Stimulated activated CD8-positive, alpha-beta memory T cell treated with anti-CD3 and anti-CD28 coated beads, Interleukin-12 subunit alpha, Interleukin-12 subunit beta, amount 100 ng/mL, for 4 hours (primary cell): ENCODE data around the gene TFG.

Experiments
- DNase-seq: peaks from one replicate; pipeline ENCODE4 v3.0.0-alpha.2; 2020; ENCODE audit warnings: low read depth

Gene TFG

DNA sequence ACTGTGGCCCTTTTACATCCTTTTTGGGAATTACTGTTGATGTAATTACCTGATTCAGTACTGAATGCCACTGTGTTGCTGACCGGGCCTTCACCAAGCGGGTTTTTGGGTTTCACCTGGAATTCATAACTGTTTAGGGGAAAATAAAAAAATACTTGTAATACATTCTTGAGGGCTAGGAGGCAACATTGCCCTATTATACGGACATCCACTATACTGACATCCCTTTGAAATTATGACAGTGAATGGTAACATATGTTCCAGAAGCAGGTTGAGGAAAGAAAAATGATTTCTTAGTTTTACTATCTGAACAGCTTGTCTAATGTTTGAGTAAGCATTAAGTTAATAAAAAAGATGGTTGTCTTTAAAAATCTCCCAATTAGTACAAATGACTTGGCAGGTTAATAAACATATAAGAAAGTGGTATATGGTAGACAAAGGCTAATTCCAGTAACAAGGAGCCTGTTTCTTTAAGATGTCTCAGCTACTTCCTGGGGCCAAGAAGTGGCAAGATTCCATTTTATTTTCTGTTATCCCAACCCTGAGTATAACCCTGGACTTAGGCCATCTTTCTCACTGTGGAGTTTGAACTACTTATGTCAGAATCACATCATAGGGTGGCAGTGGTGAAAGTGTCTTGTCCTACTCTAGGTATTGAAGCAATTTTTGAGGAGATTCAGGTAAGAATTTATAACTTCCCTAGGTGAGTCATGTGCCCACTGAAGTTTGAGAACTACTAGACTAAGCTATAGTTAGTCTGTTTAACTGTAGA lies 45.5 kb downstream of the TFG start:
- no peak for DNase-seq

DNA sequence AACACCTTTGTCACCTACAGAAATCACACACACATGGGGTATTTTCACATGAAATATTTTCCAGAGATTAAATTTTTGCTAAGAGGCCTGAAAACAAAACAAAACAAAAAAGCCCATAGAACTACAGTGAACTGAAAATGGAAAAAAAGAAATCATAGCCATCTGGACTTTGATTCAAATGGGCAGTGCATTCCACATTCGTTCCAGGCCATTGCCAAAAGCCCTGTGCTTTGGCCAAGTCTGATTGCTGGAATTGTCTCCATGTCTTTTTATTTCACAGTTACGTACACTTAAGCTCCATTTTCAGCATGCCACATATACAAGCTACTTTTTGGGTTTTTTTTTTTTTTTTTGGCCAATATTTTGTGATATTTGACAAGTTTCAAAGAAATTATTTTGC lies 47.1 kb downstream of the TFG start:
- DNase-seq = no peak

DNA sequence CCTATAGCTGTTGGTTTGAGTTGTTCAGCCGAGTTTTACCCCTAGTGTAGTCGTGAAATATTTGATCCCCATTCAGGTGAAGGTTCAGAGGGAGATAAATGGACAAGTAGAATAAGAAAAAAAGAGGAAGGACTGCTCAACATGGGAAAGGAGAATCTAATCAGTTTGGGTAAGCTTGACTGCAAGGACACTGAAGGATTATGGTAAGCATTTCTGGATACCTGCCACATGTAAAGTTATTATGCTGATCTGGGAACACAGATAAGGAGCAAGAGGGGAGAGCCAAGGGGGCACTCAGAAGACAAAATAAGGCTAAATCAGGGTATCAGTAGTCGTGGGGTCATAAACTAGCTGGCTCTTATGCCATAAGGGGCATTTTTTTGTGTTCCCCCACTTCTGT lies 49.9 kb downstream of the TFG start:
- DNase-seq = no peak

DNA sequence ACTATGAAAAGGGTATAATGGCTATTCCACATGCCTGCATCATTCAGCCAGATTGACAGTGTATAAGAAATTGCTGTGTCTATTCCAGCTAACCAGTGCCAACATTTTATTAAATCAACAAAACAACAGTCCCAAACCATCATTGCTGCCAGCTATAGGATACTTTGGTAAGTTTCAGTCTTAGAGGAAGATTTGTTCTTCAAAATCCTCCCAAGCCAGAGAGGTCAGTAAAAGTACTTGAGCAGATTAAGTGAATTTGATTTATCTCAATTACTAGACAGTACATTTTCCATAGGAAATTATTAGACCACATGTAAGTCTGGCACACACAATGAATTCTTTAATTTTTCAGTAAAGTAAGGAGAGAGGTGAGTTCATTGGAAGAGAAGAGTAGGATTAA lies 50.7 kb downstream of the TFG start:
- DNase-seq = no peak

DNA sequence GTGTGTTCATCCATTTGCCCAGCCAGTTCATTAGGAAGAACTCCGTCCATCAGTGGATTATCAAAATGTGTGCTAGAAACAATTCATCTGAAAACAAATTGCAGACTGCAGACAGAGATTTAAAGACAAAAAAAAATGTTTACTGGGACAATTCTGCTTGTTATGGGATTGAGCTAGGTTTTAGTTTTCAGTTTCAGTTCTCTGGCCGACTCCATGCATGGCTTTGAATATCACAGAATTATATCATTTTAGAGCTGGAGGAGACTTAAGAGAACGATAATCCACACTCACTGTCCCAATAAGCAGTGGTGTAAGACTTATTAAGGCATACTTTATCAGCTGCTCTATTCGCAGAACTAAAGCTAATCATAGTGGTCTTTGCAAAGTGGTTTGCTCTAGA lies 51.1 kb downstream of the TFG start:
- no peak for DNase-seq

DNA sequence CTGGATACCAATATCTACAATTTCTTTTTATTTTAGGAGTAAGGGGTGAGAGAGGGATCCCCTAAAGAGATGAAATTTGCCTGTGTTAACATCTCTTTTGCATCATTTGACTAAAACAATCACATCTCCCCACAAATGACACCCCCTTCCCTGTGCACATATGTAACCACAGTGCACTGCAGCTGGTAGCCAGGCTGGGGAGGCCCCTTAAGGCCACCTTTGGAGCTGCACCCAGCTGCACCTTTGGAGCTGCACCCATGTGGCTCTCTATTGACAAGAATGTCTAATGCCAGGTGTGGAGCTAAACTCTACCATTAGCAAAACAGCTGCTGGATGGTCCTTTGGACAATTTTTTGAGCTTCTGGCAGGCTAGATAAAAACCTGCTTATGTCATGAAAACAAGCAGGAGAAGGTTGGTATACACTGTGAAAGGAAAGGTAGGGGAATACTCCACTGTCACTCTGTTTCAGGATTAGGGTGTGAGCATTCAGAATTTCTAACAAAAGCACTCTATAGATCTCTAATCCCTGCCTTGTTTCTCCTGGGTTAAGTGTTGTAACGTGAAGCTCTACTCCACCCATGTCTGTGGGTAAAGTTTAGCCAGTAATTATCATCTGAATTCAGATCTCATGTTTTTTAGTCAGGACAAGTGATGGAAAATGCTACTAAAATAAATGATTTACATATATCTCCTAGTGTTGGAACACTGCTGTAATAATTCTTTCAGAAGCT lies 52.1 kb downstream of the TFG start:
- DNase-seq = no peak

DNA sequence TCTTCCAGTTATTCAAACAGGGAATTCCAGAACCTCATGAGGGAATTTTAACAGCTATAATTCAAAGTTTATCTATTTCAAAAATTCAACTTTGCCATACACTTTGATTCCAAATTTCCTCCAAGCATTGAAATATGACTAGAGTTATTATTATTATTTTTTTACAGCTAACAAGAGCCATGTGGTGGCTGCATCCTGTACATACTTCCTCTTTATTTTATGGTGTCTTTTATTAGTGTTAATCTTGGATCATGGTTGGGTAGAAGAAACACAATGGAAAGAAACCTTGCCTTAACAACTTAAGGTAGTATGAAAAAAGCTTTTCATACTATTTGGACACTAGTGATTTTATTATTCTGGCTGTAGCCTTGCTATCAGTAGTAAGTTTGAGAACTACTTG lies 52.7 kb downstream of the TFG start:
- DNase-seq = no peak

DNA sequence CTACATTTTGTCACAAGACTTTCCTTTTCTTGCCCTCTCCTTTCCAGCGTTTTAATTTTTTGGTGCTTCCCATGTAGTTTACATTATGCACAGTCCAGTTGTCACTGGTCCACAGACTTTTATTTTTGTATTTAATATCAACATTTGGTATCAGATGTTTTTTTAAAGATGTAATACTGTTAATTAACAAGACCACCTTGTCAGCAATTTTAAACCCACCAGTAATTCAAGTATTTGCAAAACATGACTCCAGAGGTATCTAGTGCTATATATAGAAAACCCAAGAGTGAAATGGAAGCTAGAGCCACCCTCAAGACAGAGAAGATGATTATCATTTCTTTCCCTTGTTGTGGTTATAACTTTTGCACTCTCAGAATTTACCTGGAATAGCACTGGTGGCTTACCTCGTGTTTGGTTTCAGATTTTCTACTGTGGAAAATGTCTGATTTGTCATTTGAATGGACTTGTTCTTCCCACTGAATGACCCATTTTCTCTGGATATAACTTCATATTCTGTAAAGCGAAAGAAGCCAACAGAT lies 56.2 kb downstream of the TFG start:
- no peak for DNase-seq

DNA sequence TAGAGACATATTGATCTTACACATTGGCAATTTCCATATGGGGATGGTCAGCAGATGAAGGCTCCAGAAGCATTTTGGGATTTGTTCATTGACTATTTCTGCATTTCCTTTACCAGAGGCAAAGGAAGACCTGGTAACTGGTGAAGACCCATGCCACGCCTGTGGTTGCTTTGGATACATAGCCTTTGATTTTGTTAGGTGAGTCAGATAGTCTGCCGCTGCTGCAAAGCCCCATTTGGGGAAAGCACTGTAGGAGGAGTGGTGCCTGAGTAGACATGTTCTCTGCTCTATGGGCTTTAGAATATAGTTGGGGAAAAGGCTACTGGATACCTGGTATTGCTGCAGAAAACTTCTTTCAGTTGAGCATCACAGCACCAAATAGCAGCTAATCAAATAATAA lies 56.8 kb downstream of the TFG start:
- DNase-seq = no peak

DNA sequence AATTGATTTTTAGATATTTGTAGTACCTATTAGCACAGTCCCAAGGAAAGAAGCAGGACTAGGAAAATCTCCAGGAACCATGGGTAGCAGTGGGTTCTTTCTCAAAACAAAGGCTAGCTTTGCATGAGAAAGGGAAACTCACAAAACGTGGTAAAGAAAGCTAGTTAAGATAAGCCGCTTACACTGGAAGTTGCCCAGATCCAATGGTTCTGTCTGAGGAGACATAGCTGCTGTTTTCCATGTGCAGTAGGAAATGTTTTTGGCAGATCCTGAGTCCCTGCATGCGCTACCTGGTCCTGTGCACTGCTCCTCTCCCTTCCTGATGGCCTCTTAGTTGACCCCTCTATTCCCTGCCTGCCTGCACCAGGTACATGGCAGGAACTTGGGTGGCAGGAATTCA lies 60.4 kb downstream of the TFG start:
- no peak for DNase-seq

DNA sequence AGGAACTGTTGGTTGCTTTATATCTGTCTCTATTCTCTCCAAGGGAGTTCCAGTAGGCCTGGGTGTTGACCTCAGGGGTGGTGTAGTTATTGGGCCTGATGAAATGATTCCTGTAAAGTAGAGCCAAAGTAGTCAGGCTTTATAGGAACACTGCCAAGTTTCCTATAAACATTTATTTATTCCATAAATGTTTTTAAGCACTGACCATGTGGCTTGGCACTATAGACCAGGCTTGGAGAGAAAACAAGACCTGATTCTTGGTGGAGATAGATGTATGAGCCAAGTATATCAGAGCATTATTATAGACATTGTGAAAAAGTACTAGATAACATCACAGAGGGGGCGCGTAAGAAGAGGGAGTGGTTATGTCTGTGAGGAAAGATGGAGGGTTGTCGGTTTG lies 65.9 kb downstream of the TFG start:
- no peak for DNase-seq

DNA sequence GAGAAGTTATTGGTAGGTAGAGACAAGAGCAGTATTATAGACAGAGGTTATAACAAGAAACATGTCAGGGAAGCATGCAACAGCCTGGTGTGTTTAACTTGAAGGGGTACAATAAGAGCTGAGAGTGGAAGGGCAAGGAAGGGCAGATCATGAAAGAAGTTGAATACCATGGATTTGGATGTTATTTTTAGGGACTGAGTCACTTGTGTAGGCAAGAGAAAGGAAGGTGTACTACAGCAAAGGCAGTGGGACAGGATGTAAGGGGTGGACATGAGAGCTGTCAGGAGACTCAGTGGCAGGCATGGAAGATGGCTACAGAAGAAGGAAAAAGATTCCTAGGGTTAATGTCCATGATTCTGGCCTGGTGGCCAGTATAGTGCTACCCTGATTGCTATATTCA lies 66.4 kb downstream of the TFG start:
- DNase-seq = no peak

DNA sequence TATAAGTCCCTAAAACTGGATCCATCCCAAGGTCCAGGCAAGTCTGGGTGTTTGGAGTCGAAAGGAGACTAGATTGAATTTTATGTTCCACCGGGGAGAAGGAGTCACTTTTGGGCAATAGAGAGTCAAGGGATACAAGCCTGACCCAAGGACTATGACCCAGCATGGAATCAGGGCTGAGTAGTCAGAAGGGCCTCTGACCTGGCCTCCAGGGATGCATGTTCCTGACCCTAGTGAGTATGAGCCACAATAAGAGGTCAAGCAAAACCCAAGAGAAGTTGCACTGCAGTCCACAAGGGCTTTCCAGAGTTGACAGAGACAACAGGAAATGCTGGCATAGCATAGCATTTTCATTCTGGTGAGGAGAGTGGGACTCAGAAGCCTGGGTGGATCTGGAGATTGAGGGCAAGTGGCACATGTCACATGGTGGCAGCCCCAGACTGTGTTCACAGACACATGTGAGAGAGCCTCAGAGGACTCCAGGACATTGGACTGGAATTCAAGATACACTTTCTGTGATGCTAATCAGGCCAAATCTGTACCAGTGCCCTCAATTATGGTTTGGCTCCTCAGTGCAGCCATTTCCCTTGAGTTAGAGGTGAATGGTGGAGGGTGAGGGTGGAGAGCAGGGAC lies 66.9 kb downstream of the TFG start:
- no peak for DNase-seq

DNA sequence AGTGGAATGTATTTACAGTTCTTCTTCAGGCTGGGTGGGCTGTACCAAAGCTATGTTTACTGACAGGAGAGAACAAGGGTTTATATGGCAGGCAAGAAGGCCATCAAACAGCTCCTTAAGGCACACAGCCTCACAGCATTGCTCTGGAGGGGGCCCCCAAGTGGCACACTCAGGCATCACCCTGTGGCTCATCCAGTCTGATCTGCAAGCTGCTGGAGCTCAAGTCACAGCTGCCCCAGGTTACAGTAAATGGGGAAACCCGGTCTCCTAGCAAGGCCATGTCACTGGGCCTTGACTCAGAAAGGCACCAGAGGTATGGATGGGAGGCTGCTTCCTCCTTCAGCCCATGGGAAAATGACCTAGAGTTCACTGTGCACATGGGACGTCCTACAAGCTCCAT lies 67.5 kb downstream of the TFG start:
- no peak for DNase-seq

DNA sequence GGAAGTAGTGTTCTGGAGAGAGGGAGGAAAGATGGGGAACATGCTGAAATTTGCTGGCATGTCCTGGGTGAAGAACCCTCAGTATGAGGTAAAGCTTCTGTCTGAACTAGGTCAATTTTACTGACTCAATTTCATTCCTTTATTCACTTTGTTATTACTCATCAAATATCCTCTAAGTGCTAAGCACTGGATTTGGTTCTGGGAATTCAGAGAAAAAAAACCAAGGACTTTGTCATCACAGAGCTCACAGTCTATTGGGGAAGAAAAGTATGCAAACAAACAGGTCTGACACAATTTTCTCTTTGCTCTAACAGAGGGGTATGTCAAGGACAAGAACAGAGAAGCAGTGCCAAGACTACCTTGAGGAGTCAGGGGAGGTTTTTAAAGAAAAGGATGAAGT lies 68.0 kb downstream of the TFG start:
- DNase-seq = no peak

DNA sequence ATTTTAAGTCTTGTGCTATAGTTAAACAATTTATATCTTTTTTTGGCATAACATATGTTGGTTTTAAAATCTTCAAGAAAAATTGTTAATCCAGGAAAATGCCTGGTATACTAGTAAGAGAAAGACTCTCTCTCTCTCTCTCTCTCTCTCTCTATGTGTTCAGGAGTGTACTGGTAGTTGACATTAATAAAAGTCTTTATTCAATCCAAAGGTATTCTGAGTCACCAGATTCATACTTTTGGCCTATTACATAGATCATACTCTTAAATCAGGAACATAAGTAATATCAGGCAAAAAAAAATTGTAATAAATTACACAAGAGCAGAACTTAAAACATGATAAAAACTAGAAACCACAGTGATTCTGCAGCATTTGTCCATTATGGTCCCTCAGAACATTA lies 70.2 kb downstream of the TFG start:
- DNase-seq = no peak

DNA sequence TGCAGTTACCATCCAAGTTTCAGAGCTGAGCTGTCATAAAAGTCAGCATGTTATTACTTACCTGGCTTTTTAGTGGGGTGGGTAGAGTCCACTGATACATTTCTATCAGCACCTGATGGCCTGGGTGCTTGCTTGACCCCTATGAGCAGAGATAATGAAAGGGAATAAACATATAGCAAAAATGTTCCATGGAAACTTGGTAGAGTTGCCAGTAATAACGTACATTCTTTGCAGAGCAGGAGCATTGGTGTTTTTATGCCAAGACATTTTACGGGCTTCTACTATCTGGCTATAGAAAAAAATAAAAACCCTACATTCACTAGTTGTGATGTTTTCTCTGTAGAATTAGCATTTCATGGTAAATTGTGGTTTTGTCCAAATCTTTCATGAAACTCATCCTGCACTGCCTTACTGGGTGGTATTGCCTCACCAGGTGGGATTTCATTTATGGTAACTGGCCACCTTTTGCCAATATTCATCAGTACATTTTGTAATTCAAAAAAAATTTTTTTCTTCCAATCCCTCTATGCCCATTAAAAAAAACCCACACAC lies 70.9 kb downstream of the TFG start:
- no peak for DNase-seq

DNA sequence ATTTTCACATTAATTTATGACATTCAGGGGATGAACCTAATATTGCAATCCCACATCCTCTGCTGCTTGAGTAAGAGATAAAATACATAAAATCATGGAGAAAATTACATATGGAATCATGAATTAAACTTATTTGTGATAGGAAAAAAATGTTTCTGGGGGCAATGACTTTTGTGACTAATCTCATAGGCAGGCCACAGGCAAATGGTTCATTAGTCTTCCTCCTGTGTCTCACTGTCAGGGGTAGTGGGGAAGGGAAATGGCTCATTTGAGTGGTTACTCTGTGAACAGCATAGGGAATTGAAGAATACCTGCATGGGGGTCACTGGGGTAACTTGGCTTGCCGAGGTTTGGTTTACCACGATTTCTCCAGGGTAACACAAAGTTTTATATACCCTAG lies 72.0 kb downstream of the TFG start:
- DNase-seq = no peak

DNA sequence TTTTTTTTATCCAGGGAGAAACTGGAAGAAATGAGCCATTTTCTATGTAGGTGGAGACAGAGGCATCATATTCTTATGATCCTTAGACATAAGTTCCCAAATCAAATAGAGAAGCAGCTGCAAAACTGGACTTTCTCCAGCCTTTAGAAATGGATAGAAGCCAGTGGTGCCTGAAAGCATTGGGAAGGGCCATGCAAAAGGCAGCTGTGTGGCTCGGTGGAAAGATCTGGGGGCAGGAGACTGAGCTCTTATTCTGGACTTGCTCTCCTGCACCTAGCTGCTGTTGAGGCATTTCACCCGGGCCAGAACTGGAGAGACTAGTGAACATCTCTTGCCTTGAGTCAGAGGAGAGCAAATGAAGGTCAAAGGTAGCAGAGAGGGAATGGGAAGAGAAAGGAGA lies 73.1 kb downstream of the TFG start:
- DNase-seq = no peak

DNA sequence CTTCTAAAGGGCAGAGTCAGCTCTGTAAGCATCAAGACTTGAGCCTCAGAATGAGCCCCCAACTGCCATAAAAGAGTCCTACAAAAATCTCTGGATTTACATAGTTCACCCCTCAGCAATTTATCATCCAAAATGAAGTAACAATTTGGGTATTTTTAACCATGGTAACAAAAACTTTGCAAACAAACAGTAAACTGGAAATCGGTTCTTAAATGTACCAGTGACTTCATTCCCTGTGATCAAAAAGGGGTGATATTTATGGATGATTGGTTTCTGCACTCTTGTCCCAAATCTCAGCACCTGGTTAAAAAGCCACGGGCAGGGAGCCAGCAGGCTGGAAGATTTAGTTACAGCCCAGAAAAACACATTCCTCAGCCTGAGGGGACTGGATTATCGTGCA lies 73.6 kb downstream of the TFG start:
- DNase-seq = no peak

DNA sequence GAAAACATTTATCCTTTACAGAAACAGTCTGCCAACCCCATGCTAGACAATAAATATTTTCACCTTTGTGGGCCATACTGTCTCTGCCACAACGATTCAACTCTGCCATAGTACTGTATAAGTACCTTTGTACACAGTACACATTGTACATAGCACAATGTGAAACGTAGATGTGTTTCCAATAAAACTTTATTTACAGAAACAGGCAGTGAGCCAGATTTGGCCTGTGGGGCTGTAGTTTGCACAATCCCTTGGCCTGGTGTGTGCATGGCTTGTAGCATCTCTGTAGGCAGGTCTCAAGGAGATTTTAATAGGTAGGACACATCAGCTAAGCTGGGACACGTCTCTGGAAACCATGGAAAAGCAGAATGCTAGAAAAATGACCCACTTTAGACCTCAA lies 74.3 kb downstream of the TFG start:
- no peak for DNase-seq

DNA sequence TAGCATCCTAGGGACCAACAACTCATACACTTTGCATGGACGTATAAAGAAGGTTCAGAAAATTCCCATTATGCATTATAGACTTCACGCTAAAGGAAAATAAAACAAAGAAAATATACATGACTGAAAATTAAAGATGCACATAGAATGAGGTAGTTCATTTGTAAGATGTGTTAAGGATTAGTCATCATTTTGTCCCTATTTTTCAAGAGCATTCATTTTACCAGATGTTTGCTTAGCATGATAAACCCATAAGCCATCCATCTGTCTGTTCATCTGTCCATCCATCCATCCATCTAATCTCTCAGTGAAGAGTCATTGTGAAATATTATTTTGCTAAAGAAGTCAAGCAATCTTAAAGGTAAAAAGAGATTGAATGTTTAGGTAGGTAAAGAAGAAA lies 80.3 kb downstream of the TFG start:
- DNase-seq = no peak

DNA sequence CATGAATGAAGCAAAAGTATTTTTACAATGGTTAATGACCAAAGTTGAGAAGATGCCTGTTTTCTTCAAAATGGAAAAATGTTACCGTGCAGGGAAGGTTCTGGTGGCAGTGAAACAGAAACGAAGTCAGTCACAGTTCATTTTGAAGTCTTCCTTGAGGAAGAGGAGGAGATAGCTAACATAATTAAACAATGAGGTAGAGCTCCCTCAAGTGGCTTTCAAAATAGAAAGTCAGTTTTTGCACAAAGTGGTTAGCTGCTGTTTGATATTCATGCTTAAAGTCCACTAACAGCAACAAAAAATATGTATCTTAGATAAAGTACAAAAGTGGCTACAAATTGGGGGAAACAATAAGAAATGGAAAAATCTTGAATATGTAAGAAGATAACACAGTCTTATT lies 87.3 kb downstream of the TFG start:
- no peak for DNase-seq
